Suprapubic skin (tissue), 4 donors: Measurements from ENCODE around the gene RAX2.

Experiments
- CTCF ChIP-seq, 2 donors: fragments of 200-600 bp in 1 of 2; fragments of 450-650 bp in 1 of 2; sonication (generic) in 1 of 2; IDR thresholded peaks; one replicate each; pipeline ENCODE4 v1.5.1; 2016 to 2019; ENCODE audit warnings: antibody characterized with exemption in 2 of 2, mild to moderate bottlenecking in 1 of 2, moderate library complexity in 1 of 2
- POLR2A ChIP-seq, 2 donors: fragments of 450-650 bp; IDR thresholded peaks; one replicate each; pipeline ENCODE4 v1.6.1; 2017; ENCODE audit warnings: antibody characterized with exemption in 2 of 2, mild to moderate bottlenecking in 2 of 2, moderate library complexity in 2 of 2
- POLR2AphosphoS5 ChIP-seq, 3 donors: sonication (generic); formaldehyde crosslinking; IDR thresholded peaks; one replicate each; pipeline ENCODE4 v1.6.1; 2017; ENCODE audit warnings: antibody characterized with exemption in 3 of 3

- TF ChIP-seq POLR2AphosphoS5 (IDR thresholded peaks at IDR 0.05), result no peak
- no peak for TF ChIP-seq CTCF (IDR thresholded peaks at IDR 0.05)
- TF ChIP-seq POLR2A (IDR thresholded peaks at IDR 0.05), result no peak
Observed at GRCh38 chr19:3784607-3785450, 12.8 kb upstream of the RAX2 start.
